ENCODE results near the gene CARD11.

- TF ChIP-seq, protein P1, sequence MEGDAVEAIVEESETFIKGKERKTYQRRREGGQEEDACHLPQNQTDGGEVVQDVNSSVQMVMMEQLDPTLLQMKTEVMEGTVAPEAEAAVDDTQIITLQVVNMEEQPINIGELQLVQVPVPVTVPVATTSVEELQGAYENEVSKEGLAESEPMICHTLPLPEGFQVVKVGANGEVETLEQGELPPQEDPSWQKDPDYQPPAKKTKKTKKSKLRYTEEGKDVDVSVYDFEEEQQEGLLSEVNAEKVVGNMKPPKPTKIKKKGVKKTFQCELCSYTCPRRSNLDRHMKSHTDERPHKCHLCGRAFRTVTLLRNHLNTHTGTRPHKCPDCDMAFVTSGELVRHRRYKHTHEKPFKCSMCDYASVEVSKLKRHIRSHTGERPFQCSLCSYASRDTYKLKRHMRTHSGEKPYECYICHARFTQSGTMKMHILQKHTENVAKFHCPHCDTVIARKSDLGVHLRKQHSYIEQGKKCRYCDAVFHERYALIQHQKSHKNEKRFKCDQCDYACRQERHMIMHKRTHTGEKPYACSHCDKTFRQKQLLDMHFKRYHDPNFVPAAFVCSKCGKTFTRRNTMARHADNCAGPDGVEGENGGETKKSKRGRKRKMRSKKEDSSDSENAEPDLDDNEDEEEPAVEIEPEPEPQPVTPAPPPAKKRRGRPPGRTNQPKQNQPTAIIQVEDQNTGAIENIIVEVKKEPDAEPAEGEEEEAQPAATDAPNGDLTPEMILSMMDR (IDR thresholded peaks at IDR 0.05): no peak
- TF ChIP-seq POLR2A (IDR thresholded peaks at IDR 0.05): no peak
These were observed 139.5 kb downstream of the CARD11 start for GRCh38 chr7:2904202-2904601.

All from right lobe of liver (tissue), 4 donors.